Esophagus squamous epithelium (tissue), 5 donors: ENCODE results near the gene CCL18. TPM values are rescaled to one million over a fixed set of nuclear protein-coding genes. Genes with fewer than 3 reads are reported as not detected.
"Not testable (repeated sequence)": the region's sequence is repeated elsewhere in the genome, so short reads cannot be mapped to it uniquely, and the experiment has no call there.

Experiments used
- DNase-seq: peaks from one replicate; lab custom pipeline; 2025; lab: John Stamatoyannopoulos, UW
- H3K27ac ChIP-seq, 4 donors: fragments of 200-600 bp; sonication (generic); one replicate each; pipeline ENCODE4 v1.5.1; 2016 to 2019; ENCODE audit warnings: mild to moderate bottlenecking in 1 of 4
- H3K27me3 ChIP-seq, 4 donors: fragments of 200-600 bp; sonication (generic); 1 replicate in 3 of 4; 2 replicates in 1 of 4; pipeline versions ENCODE4 v1.5.1 to v1.6.0; 2017 to 2021; ENCODE audit warnings: antibody characterized with exemption in 1 of 4
- H3K36me3 ChIP-seq, 3 donors: fragments of 200-600 bp; sonication (generic); one replicate each; pipeline ENCODE4 v1.5.1; 2016 to 2019
- H3K4me1 ChIP-seq, 3 donors: fragments of 200-600 bp; sonication (generic); one replicate each; pipeline ENCODE4 v1.5.1; 2017 to 2019
- H3K4me3 ChIP-seq, 4 donors: fragments of 200-600 bp; sonication (generic); 1 replicate in 3 of 4; 2 replicates in 1 of 4; pipeline ENCODE4 v1.5.1; 2016 to 2019; ENCODE audit warnings: mild to moderate bottlenecking in 2 of 4, moderate library complexity in 1 of 4
- H3K9me3 ChIP-seq, 3 donors: fragments of 200-600 bp; sonication (generic); one replicate each; pipeline ENCODE4 v1.5.1; 2016 to 2019
- POLR2A ChIP-seq, 4 donors: fragments of 450-650 bp; IDR thresholded peaks; one replicate each; pipeline ENCODE4 v1.6.1; 2017; ENCODE audit warnings: antibody characterized with exemption in 4 of 4, mild to moderate bottlenecking in 4 of 4, moderate library complexity in 3 of 4
- WGBS, 2 donors: methylation state at CpG; one replicate each; pipeline ENCODE4 v1.1.5; 2018; 5-methylcytosine and 5-hydroxymethylcytosine counted together
- intact Hi-C: fragments of 100-400 bp; cut with DNase I; formaldehyde crosslinking; loops from one replicate; pipeline ENCODE4 v1.15.0; 2022
- total RNA-seq, 4 donors: library from RNA; depleted of rRNA; stranded (reverse); fragments of >200 nt; gene quantifications; one replicate each; pipeline ENCODE4 v1.1.0, GENCODE V29; 2016
- TF ChIP-seq, protein P1 (sequence below), 6 experiments: fragments of 450-650 bp in 4 of 6; fragments of 200-600 bp in 2 of 6; sonication (generic) in 2 of 6; IDR thresholded peaks; one replicate each; pipeline ENCODE4 v1.5.1; 2016 to 2019; ENCODE audit warnings: antibody characterized with exemption in 6 of 6, mild to moderate bottlenecking in 4 of 6, moderate library complexity in 4 of 6
- donor health status: DM: yes; HTN: yes; CAD: no.

CCL18 gene
- total RNA-seq, 4 donors from 2014 or later = 0.76 to 2.8 (median 0.92) TPM; not detected in 1

DNA sequence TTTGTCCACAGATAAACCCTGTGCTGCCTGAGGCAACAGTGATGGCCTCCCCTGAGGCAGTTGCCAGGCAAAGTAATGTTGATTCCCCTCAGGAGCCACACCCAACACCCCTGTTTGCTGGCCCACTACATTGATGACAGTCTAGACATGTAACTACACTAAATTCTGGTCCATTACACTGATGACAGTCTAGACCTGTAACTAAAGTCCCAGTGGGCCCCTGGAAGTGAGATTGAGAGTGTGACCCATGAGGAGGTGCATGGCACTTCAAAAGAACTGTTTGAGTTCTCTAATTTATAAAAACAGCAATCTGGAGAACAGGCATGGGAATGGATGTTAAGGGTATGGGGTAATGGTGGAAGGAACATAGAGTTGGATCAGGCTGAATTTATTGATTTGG lies 48.5 kb downstream of the CCL18 start:
- H3K4me1 ChIP-seq = no peaks in the 10 kb centered on the region
- intact Hi-C loops = no loop called here
- H3K4me3 ChIP-seq = no peak overlapping the region
- TF ChIP-seq, protein P1, sequence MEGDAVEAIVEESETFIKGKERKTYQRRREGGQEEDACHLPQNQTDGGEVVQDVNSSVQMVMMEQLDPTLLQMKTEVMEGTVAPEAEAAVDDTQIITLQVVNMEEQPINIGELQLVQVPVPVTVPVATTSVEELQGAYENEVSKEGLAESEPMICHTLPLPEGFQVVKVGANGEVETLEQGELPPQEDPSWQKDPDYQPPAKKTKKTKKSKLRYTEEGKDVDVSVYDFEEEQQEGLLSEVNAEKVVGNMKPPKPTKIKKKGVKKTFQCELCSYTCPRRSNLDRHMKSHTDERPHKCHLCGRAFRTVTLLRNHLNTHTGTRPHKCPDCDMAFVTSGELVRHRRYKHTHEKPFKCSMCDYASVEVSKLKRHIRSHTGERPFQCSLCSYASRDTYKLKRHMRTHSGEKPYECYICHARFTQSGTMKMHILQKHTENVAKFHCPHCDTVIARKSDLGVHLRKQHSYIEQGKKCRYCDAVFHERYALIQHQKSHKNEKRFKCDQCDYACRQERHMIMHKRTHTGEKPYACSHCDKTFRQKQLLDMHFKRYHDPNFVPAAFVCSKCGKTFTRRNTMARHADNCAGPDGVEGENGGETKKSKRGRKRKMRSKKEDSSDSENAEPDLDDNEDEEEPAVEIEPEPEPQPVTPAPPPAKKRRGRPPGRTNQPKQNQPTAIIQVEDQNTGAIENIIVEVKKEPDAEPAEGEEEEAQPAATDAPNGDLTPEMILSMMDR (IDR thresholded peaks at IDR 0.05) = no peak
- no peak for TF ChIP-seq POLR2A (IDR thresholded peaks at IDR 0.05)
- no peaks in the 10 kb centered on the region for H3K36me3 ChIP-seq
- DNase-seq = no peak
- no peak overlapping the region for H3K27ac ChIP-seq
- peaks cover 0 to 12% (median 0%) of the 10 kb centered on the region in 4 donors for H3K27me3 ChIP-seq
- peaks cover 0 to 10% (median 0%) of the 10 kb centered on the region in 3 donors for H3K9me3 ChIP-seq

DNA sequence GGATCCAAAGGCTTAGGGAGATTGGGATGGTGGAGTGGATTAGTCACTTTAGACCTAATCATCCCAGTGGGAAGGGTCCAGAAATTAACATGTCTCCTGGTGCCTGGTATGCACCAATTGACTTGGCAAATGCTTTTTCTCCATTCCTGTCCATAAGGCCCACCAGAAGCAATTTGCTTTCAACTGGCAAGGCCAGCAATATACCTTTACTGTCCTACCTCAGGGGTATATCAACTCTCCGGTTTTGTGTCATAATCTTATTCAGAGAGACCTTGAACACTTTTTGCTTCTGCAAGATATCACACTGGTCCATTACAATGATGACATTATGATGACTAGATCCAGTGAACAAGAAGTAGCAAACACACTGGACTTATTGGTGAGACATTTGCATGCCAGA lies 49.1 kb downstream of the CCL18 start:
- intact Hi-C loops = not testable (repeated sequence)

DNA sequence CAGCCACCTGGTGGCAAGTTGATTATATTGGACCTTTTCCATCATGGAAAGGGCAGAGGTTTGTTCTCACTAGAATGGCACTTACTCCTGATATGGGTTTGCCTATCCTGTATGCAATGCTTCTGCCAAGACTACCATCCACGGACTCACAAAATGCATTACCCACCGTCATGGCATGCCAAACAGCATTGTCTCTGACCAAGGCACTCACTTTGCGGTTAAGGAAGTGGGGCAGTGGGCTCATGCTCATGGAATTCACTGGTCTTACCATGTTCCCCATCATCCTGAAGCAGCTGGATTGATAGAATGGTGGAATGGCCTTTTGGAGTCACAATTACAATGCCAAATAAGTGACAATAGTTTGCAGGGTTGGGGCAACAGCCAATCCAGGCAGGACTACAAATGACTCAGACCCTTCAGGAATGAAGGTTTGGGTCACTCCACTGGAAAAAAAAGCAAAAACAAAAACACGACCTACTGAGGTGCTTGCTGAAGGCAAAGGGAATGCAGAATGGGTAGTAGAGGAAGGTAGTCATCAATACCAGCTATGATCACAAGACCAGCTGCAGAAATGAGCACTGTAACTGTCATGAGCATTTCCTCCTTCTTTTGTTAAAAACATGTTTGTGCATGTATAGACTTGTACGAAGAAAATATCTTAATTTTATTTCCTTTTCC lies 51.0 kb downstream of the CCL18 start:
- intact Hi-C loops, H3K4me3 ChIP-seq, H3K36me3 ChIP-seq, H3K9me3 ChIP-seq, H3K4me1 ChIP-seq, H3K27ac ChIP-seq, DNase-seq: not testable (repeated sequence)
- WGBS, 2 donors = 41 to 76% methylated on average over 2 to 5 of the region's 5 CpGs
- peaks cover 0 to 28% (median 0%) of the 10 kb centered on the region in 4 donors for H3K27me3 ChIP-seq

More for the DNA sequence above, 49.1 kb downstream of the CCL18 start:
- not testable (repeated sequence) for H3K4me1 ChIP-seq, H3K4me3 ChIP-seq, H3K27ac ChIP-seq, H3K9me3 ChIP-seq, DNase-seq, H3K36me3 ChIP-seq
- 72 to 75% methylated on average over 1 of the region's 1 CpG for whole genome bisulfite sequencing, 2 donors
- H3K27me3 ChIP-seq = peaks cover 0 to 14% (median 0%) of the 10 kb centered on the region in 4 donors

DNA sequence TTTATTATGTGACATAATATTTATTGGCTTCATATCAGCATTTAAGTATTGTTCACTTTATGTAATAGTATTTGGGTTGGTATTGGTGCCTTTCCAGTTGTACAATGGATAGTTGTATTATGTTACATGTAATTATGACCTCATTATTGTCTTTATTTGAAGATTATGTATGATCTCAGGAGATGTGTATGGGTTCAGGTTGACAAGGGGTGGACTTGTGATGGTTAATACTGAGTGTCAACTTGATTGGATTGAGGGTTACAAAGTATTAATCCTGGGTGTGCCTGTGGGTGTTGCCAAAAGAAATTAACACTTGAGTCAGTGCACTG lies 51.5 kb downstream of the CCL18 start:
- intact Hi-C loops, H3K36me3 ChIP-seq, H3K27ac ChIP-seq, H3K4me3 ChIP-seq, H3K9me3 ChIP-seq, H3K4me1 ChIP-seq, DNase-seq: not testable (repeated sequence)
- H3K27me3 ChIP-seq = peaks cover 0 to 27% (median 0%) of the 10 kb centered on the region in 4 donors

DNA sequence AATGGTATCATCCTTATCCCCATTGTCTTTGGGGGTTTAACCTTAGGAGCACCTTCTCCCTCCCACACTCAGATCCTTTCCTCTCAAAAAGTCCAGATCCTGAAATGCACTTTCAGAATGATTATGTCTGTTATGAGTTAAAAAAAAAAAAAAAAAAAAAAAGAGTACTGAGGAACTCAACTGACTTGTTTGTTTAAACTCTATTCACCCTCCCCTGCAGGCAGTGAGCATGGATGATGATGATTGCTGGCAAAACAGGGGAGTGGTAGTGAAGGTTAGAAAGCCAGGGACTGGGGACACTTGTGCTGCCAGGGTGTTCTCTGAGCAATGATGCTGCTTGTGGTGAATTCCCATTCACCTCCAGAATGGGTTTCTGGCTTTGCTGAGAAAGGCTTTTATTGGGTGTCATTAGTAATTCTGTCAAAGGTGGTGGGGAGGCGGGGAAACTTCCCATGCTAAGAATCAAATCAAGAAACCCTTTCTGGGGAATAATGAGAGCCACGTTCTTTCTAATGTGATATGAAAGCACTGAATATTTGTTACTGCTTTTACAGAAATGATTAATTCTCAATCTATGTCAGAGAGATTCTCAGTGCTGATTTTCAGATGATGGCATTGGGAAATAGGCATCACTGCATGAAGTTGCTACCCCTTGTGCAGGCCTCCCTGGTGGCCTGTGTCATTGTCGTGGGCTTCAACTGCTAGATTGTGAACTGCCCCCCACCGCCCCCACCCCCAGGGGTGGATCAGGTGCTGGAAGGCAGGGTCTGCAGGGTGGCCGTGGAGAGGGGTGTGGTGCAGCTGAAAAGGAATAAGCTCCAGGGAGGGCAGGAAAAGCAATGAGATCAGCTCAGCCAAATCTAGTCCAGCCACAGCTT lies 53.7 kb downstream of the CCL18 start:
- no peaks in the 10 kb centered on the region for H3K4me1 ChIP-seq
- TF ChIP-seq POLR2A (IDR thresholded peaks at IDR 0.05) = no peak
- TF ChIP-seq, protein P1 (IDR thresholded peaks at IDR 0.05) = no peak

DNA sequence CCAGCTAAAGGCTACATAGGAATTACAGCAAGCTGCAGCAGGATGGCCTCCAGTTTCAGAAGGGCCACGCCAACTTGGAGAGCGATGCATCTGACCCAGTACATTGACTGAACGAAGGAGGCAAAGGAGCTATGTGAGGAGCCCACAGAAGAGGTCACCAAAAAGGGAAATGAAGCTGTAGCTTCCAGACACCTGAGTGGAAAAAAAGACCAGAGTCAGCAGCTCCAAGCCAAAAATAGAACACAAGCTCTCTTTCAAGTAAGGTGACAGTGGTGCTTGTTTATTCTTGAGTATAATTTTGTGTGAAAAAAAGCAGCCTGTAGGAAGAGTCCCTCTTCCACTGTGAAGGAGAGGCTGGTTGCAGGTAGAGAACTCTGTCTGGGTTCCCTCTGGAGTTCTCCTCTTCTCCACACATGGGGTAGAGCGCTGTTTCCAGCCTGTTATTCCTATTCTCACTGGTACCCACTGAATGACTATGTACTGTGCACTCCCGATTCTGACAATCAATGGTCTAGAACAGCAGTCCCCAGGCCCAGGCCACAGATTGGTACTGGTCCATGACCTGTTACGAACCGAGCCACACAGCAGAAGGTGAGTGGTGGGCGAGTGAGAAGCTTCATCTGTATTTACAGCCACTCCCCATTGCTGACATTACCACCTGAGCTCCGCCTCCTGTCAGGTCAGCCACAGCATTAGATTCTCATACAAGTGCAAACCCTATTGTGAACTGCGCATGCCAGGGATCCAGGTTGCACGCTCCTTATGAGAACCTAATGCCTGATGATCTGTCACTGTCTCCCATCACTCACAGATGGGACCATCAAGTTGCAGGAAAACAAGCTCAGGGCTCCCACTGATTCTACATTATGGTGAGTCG lies 54.6 kb downstream of the CCL18 start:
- H3K9me3 ChIP-seq = no peaks in the 10 kb centered on the region
- H3K27ac ChIP-seq = no peak overlapping the region
- intact Hi-C loops = no loop called here
- no peaks in the 10 kb centered on the region for H3K36me3 ChIP-seq
- H3K4me3 ChIP-seq = no peak overlapping the region
- 84% methylated on average over 10 to 11 of the region's 12 CpGs for WGBS, 2 donors
- DNase-seq = no peak
- TF ChIP-seq POLR2A (IDR thresholded peaks at IDR 0.05) = no peak
- TF ChIP-seq, protein P1 (IDR thresholded peaks at IDR 0.05) = no peak
- peaks cover 0 to 32% (median 0%) of the 10 kb centered on the region in 4 donors for H3K27me3 ChIP-seq
- H3K4me1 ChIP-seq = no peaks in the 10 kb centered on the region

More for the DNA sequence above, 53.7 kb downstream of the CCL18 start:
- Histone ChIP-seq H3K27ac (no peak overlapping the region), H3K36me3 (no peaks in the 10 kb centered on the region), H3K27me3 (peaks cover 0 to 32% (median 0%) of the 10 kb centered on the region in 4 donors), H3K9me3 (peaks cover 0 to 4% (median 0%) of the 10 kb centered on the region in 3 donors), H3K4me3 (no peak overlapping the region)
- intact Hi-C loops = no loop called here
- DNase-seq = no peak
- 20 to 27% methylated on average over 5 of the region's 5 CpGs for WGBS, 2 donors
